HEK293 (cell line): Measurements from ENCODE around the gene PFKM.

Experiments
- CTCF ChIA-PET: fragments of 350-600 bp; formaldehyde crosslinking; extraction: SDS; loops from one replicate; lab custom pipeline; 2021; ENCODE audit warnings: antibody characterized with exemption; lab: Yijun Ruan, JAX
- POLR2A ChIA-PET: fragments of 300-600 bp; formaldehyde crosslinking; extraction: SDS; loops from one replicate; lab custom pipeline; 2020; ENCODE audit warnings: antibody characterized with exemption, inconsistent platforms; lab: Yijun Ruan, JAX
- H3K27ac ChIP-seq: fragments of 200-500 bp; sonication (Bioruptor generic); 2 replicates; pipeline ENCODE4 v1.5.1; 2014; ENCODE audit warnings: low read depth, low read length, control low read depth, inconsistent platforms; ENCODE audit errors: extremely low read depth
- H3K36me3 ChIP-seq, 2 experiments: fragments of 200-500 bp in 1 of 2; sonication (Bioruptor generic) in 1 of 2; 1 replicate in 1 of 2; 2 replicates in 1 of 2; pipeline ENCODE4 v1.5.1; 2014 to 2017; ENCODE audit warnings: inconsistent platforms in 2 of 2, low read length in 2 of 2; ENCODE audit not compliant: control insufficient read depth in 2 of 2, insufficient read depth in 1 of 2
- H3K4me1 ChIP-seq: fragments of 200-500 bp; sonication (Bioruptor generic); 2 replicates; pipeline ENCODE4 v1.5.1; 2014; ENCODE audit warnings: mild to moderate bottlenecking, low read length, inconsistent platforms; ENCODE audit not compliant: control insufficient read depth, insufficient read depth
- H3K4me3 ChIP-seq: 2 replicates; pipeline ENCODE4 v1.5.1; 2011; ENCODE audit warnings: low read depth, mild to moderate bottlenecking, control low read depth, low read length, moderate library complexity
- H3K9me3 ChIP-seq: fragments of 200-500 bp; sonication (Bioruptor generic); 2 replicates; pipeline ENCODE4 v1.5.1; 2014; ENCODE audit warnings: low read depth, low read length, inconsistent platforms; ENCODE audit not compliant: control insufficient read depth, insufficient read depth
- KLF17 ChIP-seq: fragments of 450-650 bp; formaldehyde crosslinking; IDR thresholded peaks from 2 replicates; pipeline ENCODE4 v1.5.1; 2016; ENCODE audit warnings: missing biosample characterization, missing genetic modification characterization
- PATZ1 ChIP-seq: fragments of 450-650 bp; formaldehyde crosslinking; IDR thresholded peaks from 2 replicates; pipeline ENCODE4 v1.5.1; 2016; ENCODE audit warnings: missing biosample characterization, missing genetic modification characterization
- PRDM1 ChIP-seq: fragments of 450-650 bp; formaldehyde crosslinking; IDR thresholded peaks from 2 replicates; pipeline ENCODE4; 2016; ENCODE audit warnings: missing biosample characterization, missing genetic modification characterization
- PRDM6 ChIP-seq: fragments of 450-650 bp; formaldehyde crosslinking; IDR thresholded peaks from 2 replicates; pipeline ENCODE4 v1.5.1; 2017; ENCODE audit warnings: missing biosample characterization, missing genetic modification characterization
- REST ChIP-seq: fragments of 450-650 bp; formaldehyde crosslinking; IDR thresholded peaks from 2 replicates; pipeline ENCODE4 v1.5.1; 2016; ENCODE audit warnings: missing biosample characterization, missing genetic modification characterization
- TCF7L2 ChIP-seq: IDR thresholded peaks from 2 replicates; pipeline ENCODE4 v1.6.1; 2011; ENCODE audit warnings: low read depth, mild to moderate bottlenecking, inconsistent platforms, low read length, moderate library complexity, borderline replicate concordance
- ZBTB11 ChIP-seq: fragments of 450-650 bp; formaldehyde crosslinking; conservative IDR thresholded peaks from 2 replicates; pipeline ENCODE4 v1.5.1; 2016; ENCODE audit warnings: low read depth, missing biosample characterization, missing genetic modification characterization
- ZBTB48 ChIP-seq: fragments of 450-650 bp; formaldehyde crosslinking; IDR thresholded peaks from 2 replicates; pipeline ENCODE4 v1.5.1; 2016; ENCODE audit warnings: missing biosample characterization, missing genetic modification characterization
- ZFHX2 ChIP-seq: fragments of 450-650 bp; formaldehyde crosslinking; conservative IDR thresholded peaks from 2 replicates; pipeline ENCODE4 v1.5.1; 2016; ENCODE audit warnings: missing biosample characterization, missing genetic modification characterization
- ZNF112 ChIP-seq: fragments of 450-650 bp; formaldehyde crosslinking; IDR thresholded peaks from 2 replicates; pipeline ENCODE4 v1.5.0; 2017; ENCODE audit warnings: missing biosample characterization, missing genetic modification characterization
- ZNF132 ChIP-seq: fragments of 450-650 bp; formaldehyde crosslinking; IDR thresholded peaks from 2 replicates; pipeline ENCODE4 v1.5.1; 2017; ENCODE audit warnings: missing biosample characterization, missing genetic modification characterization, borderline replicate concordance
- ZNF223 ChIP-seq: fragments of 450-650 bp; formaldehyde crosslinking; IDR thresholded peaks from 2 replicates; pipeline ENCODE4 v1.5.1; 2016; ENCODE audit warnings: missing biosample characterization, missing genetic modification characterization
- ZNF324 ChIP-seq: fragments of 450-650 bp; formaldehyde crosslinking; IDR thresholded peaks from 2 replicates; pipeline ENCODE4 v1.5.1; 2016; ENCODE audit warnings: missing biosample characterization, missing genetic modification characterization
- ZNF433 ChIP-seq: fragments of 450-650 bp; formaldehyde crosslinking; IDR thresholded peaks from 2 replicates; pipeline ENCODE4 v1.5.1; 2016; ENCODE audit warnings: missing biosample characterization, missing genetic modification characterization, low read depth
- ZNF513 ChIP-seq: fragments of 450-650 bp; IDR thresholded peaks from 2 replicates; pipeline ENCODE4 v1.5.1; 2018; ENCODE audit warnings: missing biosample characterization, missing genetic modification characterization
- ZNF585B ChIP-seq: fragments of 450-650 bp; formaldehyde crosslinking; IDR thresholded peaks from 2 replicates; pipeline ENCODE4 v1.5.1; 2016; ENCODE audit warnings: missing biosample characterization, missing genetic modification characterization
- ZNF768 ChIP-seq: fragments of 450-650 bp; formaldehyde crosslinking; IDR thresholded peaks from 2 replicates; pipeline ENCODE4 v1.5.1; 2018; ENCODE audit warnings: missing biosample characterization, mild to moderate bottlenecking, missing genetic modification characterization

Gene PFKM

GRCh38 chr12:48135027-48135426, 15.9 kb downstream of the PFKM start:
- peak; percentile 59; the same call in 1 of the 2 replicates for TF ChIP-seq REST (tag by site-specific recombination)
- TF ChIP-seq PRDM6 (tag by site-specific recombination) = no peak
- no peak for TF ChIP-seq ZBTB11 (tag by site-specific recombination)
- TF ChIP-seq PATZ1 (tag by site-specific recombination) = no peak
- TF ChIP-seq ZNF112 (tag by site-specific recombination) = no peak
- no peak for TF ChIP-seq ZNF433 (tag by site-specific recombination)
- TF ChIP-seq ZNF513 = no peak
- H3K4me3 ChIP-seq = no peak overlapping the region

GRCh38 chr12:48142818-48143674, 23.9 kb downstream of the PFKM start:
- Histone ChIP-seq H3K9me3 (no peaks in the 10 kb centered on the region), H3K27ac (no peak overlapping the region), H3K4me3 (no peak overlapping the region), H3K4me1 (peaks cover 4% of the 10 kb centered on the region; the same call in 1 of the 2 replicates), H3K36me3 (peaks cover 11 to 94% of the 10 kb centered on the region in 2 experiments; a peak in 2 of 3 replicates)
- ChIA-PET CTCF (no interaction called here), POLR2A (interaction anchor here (0.7 to 1.8 kb wide), 2 partner anchors 14 to 21 kb away, joined by 3 to 6 read pairs; partner anchors contain the start of gene ASB8)
- TF ChIP-seq PRDM1 (tag by site-specific recombination) (no peak), ZNF324 (tag by site-specific recombination) (no peak), ZNF585B (tag by site-specific recombination) (no peak), KLF17 (no peak), ZNF768 (tag by site-specific recombination) (no peak), TCF7L2 (no peak), ZBTB48 (tag by site-specific recombination) (no peak), ZNF132 (no peak), ZNF223 (no peak), ZFHX2 (tag by site-specific recombination) (no peak)

More at GRCh38 chr12:48135027-48135426, 15.9 kb downstream of the PFKM start:
- CTCF ChIA-PET = no interaction called here
- peaks cover 13 to 81% of the 10 kb centered on the region in 2 experiments; a peak in 2 of 3 replicates for H3K36me3 ChIP-seq
- H3K27ac ChIP-seq = no peak overlapping the region
- no peaks in the 10 kb centered on the region for H3K9me3 ChIP-seq
- no peaks in the 10 kb centered on the region for H3K4me1 ChIP-seq
- POLR2A ChIA-PET = no interaction called here
